ENCODE results near the gene DYRK3.
A peak's percentile ranks its signal among the peaks of the same experiment; 100 is the strongest.

The DYRK3 gene

GRCh38 chr1:206681359-206681758 lies 46.0 kb downstream of the DYRK3 start:
- DNase-seq (ENCODE audit: low read depth in 1 of 2, low spot score in 1 of 2): no peak

GRCh38 chr1:206682111-206682510 lies 46.8 kb downstream of the DYRK3 start:
- DNase-seq (ENCODE audit: low read depth in 1 of 2, low spot score in 1 of 2): no peak

- no peak for DNase-seq (ENCODE audit: low read depth in 1 of 2, low spot score in 1 of 2)
Observed at GRCh38 chr1:206683313-206683712, 48.0 kb downstream of the DYRK3 start.

- DNase-seq (ENCODE audit: low read depth in 1 of 2, low spot score in 1 of 2): no peak
Observed at GRCh38 chr1:206684003-206684402, 48.7 kb downstream of the DYRK3 start.

GRCh38 chr1:206684478-206685333 lies 49.4 kb downstream of the DYRK3 start, which contains the start of gene MAPKAPK2:
TSS of gene MAPKAPK2 (plus strand) at chr1:206684905. CDS start at chr1:206685230, 325 bp downstream.
- peak; percentile 58 to 67 for DNase-seq (ENCODE audit: low read depth in 1 of 2, low spot score in 1 of 2)

- DNase-seq (ENCODE audit: low read depth in 1 of 2, low spot score in 1 of 2): peak in 1 of 2 donors; percentile 26
Observed at GRCh38 chr1:206685334-206685768, 50.0 kb downstream of the DYRK3 start.

GRCh38 chr1:206685769-206686477 lies 50.6 kb downstream of the DYRK3 start:
- peak in 1 of 2 donors; percentile 8 for DNase-seq (ENCODE audit: low read depth in 1 of 2, low spot score in 1 of 2)

GRCh38 chr1:206686478-206687249 lies 51.3 kb downstream of the DYRK3 start:
- DNase-seq (ENCODE audit: low read depth in 1 of 2, low spot score in 1 of 2): no peak

GRCh38 chr1:206687251-206687914 lies 52.0 kb downstream of the DYRK3 start:
- no peak for DNase-seq (ENCODE audit: low read depth in 1 of 2, low spot score in 1 of 2)

- DNase-seq (ENCODE audit: low read depth in 1 of 2, low spot score in 1 of 2): no peak
Observed at GRCh38 chr1:206687915-206688442, 52.6 kb downstream of the DYRK3 start.

- DNase-seq (ENCODE audit: low read depth in 1 of 2, low spot score in 1 of 2): no peak
Observed at GRCh38 chr1:206690516-206690915, 55.2 kb downstream of the DYRK3 start.

- DNase-seq (ENCODE audit: low read depth in 1 of 2, low spot score in 1 of 2): no peak
Observed at GRCh38 chr1:206691604-206692003, 56.3 kb downstream of the DYRK3 start.

- DNase-seq (ENCODE audit: low read depth in 1 of 2, low spot score in 1 of 2): no peak
Observed at GRCh38 chr1:206693029-206693428, 57.7 kb downstream of the DYRK3 start.

- DNase-seq (ENCODE audit: low read depth in 1 of 2, low spot score in 1 of 2): no peak
Observed at GRCh38 chr1:206693592-206693991, 58.3 kb downstream of the DYRK3 start.

GRCh38 chr1:206694171-206695124 lies 59.1 kb downstream of the DYRK3 start:
- DNase-seq (ENCODE audit: low read depth in 1 of 2, low spot score in 1 of 2): no peak

- DNase-seq (ENCODE audit: low read depth in 1 of 2, low spot score in 1 of 2): no peak
Observed at GRCh38 chr1:206695733-206696132, 60.4 kb downstream of the DYRK3 start.

GRCh38 chr1:206696812-206697585 lies 61.7 kb downstream of the DYRK3 start:
- DNase-seq (ENCODE audit: low read depth in 1 of 2, low spot score in 1 of 2): no peak

GRCh38 chr1:206698011-206698410 lies 62.7 kb downstream of the DYRK3 start:
- DNase-seq (ENCODE audit: low read depth in 1 of 2, low spot score in 1 of 2): no peak
